ENCODE results near the gene STX8.

The STX8 gene

GRCh38 chr17:9220398-9221146 is 355.0 kb downstream of the STX8 start:
- no peak for DNase-seq

GRCh38 chr17:9219631-9220397 is 355.8 kb downstream of the STX8 start:
- DNase-seq = no peak

- no peak for DNase-seq
These were observed 356.7 kb downstream of the STX8 start for GRCh38 chr17:9218911-9219310.

GRCh38 chr17:9218064-9218635 is 357.5 kb downstream of the STX8 start:
- DNase-seq = no peak

GRCh38 chr17:9217151-9218056 is 358.2 kb downstream of the STX8 start:
- no peak for DNase-seq

- no peak for DNase-seq
These were observed 360.2 kb downstream of the STX8 start for GRCh38 chr17:9215465-9215864.

- DNase-seq = no peak
These were observed 362.3 kb downstream of the STX8 start for GRCh38 chr17:9213303-9213640.

GRCh38 chr17:9212376-9213302 is 363.0 kb downstream of the STX8 start:
- no peak for DNase-seq

- DNase-seq = no peak
These were observed 364.4 kb downstream of the STX8 start for GRCh38 chr17:9211133-9211765.

- DNase-seq = no peak
These were observed 365.7 kb downstream of the STX8 start for GRCh38 chr17:9209781-9210370.

GRCh38 chr17:9209347-9209746 is 366.3 kb downstream of the STX8 start:
- no peak for DNase-seq

GRCh38 chr17:9208381-9209105 is 367.1 kb downstream of the STX8 start:
- DNase-seq = no peak

GRCh38 chr17:9206741-9207332 is 368.8 kb downstream of the STX8 start:
- DNase-seq = no peak

- no peak for DNase-seq
These were observed 369.3 kb downstream of the STX8 start for GRCh38 chr17:9206410-9206703.

- no peak for DNase-seq
These were observed 369.9 kb downstream of the STX8 start for GRCh38 chr17:9205520-9206409.

GRCh38 chr17:9204637-9205329 is 370.8 kb downstream of the STX8 start:
- no peak for DNase-seq

GRCh38 chr17:9203771-9204425 is 371.7 kb downstream of the STX8 start:
- no peak for DNase-seq

- no peak for DNase-seq
These were observed 373.1 kb downstream of the STX8 start for GRCh38 chr17:9202532-9202931.

Data from NCI-H2029 treated with DMSO at 0.1 percent for 48 hours (cell line).